8988T (cell line): ENCODE data around the gene LMBR1L.
"Not testable (repeated sequence)": the region's sequence is repeated elsewhere in the genome, so short reads cannot be mapped to it uniquely, and the experiment has no call there.

ENCODE experiments used
- DNase-seq: peaks from one replicate; pipeline ENCODE4 v3.0.0; 2011

LMBR1L gene, protein sequence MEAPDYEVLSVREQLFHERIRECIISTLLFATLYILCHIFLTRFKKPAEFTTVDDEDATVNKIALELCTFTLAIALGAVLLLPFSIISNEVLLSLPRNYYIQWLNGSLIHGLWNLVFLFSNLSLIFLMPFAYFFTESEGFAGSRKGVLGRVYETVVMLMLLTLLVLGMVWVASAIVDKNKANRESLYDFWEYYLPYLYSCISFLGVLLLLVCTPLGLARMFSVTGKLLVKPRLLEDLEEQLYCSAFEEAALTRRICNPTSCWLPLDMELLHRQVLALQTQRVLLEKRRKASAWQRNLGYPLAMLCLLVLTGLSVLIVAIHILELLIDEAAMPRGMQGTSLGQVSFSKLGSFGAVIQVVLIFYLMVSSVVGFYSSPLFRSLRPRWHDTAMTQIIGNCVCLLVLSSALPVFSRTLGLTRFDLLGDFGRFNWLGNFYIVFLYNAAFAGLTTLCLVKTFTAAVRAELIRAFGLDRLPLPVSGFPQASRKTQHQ

DNA sequence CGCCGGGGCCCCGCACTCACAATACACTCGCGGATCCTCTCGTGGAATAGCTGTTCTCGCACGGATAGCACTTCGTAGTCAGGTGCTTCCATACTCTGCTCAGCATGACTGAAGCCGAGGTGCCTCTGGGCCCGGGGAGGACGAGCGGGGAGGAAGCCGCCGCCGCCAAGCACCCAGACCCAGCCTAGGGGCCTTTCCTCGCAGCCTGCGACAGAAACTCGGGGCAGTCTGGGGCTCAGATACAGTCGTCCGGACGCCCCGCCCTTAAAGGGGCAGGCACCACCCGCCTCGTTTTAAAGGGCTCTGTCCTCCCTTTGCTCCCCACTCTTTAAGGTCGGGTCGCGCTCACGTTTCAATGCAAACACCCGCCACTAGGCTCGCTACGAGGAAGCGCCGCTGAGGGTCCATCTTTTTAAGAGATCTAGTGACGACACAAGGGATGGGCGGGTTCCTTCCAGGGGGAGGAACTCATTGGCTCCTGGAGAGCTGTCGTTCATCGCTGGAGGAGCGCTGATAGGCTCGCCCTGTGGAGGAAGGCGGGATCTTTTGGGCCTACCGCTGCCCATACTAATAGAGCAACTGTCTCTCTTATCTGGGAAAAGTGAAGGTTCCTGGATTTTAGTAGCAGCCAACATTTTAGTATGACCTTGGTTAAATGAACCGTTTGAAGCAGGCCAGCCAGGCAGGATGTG lies at the start of gene LMBR1L:
Gene LMBR1L, minus strand, starts transcription at position 384 of the 692 bp plus-strand sequence. Its CDS starts 292 bp downstream, at position 92.
- peak; percentile 88 for DNase-seq

DNA sequence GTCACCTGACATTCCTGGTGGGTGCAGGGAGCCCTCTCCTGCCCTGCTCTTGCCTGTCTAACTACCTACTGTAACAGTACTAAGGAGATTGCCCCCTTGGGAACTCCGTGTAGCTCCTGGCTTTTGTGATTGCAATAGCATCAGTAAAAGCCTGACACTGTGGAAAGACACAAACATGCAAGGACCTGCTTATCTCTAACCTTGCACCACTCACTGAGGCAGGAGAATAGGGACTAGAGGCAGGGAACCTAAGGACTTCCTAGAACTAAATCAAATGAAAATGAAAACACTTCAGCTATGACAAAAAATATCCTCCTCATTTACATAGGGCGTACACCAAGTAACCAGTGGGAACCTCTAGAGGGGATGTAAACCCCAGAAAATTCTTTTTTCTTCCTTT lies 49.8 kb upstream of the LMBR1L start:
- DNase-seq = no peak

DNA sequence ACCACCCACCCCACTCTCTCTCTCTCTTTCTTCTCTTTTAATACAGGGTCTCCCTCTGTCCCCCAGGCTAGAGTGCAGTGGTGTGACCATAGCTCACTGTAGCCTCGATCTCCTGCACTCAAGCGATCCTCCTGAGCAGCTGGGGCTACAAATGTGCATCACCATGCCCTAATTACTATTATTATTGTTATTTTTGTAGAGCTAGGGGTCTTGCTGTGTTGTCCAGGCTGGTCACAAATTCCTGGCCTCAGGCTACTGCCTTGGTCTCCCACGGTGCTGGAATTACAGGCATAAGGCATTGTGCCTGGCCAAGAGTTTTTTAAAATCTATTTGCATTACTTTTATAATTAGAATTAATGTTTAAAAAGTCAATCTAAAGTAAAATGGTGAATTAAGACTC lies 43.6 kb upstream of the LMBR1L start:
- no peak for DNase-seq

DNA sequence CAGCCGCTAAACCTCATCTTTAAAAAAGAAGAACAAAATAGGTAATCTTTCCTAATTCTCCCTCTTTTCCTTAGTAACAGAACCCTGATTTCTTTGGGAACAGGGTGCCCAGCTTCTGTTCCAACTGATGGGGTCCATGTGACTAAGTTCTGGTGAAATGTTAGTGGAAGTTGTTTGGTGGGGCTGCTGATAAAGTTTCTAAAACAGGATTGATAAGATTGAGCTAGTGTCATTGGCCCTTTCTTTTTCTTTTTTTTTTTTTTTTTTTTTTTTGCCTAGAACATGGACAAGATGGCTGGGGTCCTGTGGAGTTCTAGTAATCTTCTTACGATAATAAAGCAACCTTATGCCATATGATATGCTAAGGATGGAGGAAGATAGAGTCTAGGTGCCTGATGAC lies 36.7 kb upstream of the LMBR1L start:
- DNase-seq = no peak

DNA sequence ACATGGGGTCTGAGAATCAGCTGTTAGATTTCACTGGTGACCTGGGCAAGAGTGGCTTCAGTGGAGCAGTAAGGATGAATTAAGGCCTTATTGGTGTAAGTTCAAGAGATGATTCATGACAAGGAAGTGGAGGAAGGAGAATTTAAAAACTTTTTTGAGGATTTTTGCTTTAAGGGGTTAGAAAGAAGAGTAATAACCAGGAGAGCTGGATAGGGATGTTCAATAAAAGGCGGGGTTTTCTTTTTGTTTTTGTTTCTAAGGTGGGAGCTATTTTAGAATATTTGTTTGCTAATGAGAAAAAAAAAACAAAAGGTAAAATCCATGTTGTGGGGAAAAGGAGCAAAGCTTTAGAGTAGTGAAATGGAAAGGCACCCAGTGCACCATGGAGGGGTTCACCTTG lies 35.8 kb upstream of the LMBR1L start:
- DNase-seq = no peak

DNA sequence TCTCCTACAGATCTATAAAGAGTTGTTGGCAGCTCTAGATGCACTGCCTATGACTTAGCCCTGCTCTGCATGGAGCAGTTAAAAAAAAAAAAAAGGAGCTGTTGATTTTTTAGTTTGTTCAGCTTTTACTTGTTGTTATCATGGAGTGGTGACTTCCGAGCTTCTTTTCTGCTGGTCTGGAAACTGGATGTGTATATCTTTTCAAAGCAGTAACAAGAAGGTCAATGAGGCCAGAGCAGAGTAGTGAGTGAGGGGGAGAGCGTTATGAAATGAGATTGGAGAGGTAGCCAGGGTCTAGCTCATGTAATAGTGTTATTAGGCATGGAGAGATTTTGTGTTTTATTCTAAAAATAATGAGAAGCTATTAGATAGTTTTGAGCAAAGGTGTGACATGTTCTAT lies 33.7 kb upstream of the LMBR1L start:
- no peak for DNase-seq

DNA sequence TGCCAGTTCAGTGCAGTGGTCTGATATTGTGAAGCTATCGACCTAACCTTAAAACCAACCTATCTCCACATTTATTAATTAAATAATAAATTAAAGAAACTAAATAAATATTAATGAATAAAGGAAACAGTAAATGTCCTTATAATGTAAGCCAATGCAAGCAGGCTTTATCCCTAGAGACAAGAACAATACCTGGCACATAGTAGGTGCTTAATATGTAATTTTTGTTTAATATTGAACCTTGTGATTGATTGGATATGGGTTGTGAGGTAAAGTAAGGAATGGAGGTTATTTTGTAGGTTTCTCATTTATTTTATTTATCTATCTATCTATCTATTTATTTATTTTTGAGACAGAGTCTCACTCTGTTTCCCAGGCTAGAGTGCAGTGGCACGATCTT lies 28.4 kb upstream of the LMBR1L start:
- DNase-seq = no peak

DNA sequence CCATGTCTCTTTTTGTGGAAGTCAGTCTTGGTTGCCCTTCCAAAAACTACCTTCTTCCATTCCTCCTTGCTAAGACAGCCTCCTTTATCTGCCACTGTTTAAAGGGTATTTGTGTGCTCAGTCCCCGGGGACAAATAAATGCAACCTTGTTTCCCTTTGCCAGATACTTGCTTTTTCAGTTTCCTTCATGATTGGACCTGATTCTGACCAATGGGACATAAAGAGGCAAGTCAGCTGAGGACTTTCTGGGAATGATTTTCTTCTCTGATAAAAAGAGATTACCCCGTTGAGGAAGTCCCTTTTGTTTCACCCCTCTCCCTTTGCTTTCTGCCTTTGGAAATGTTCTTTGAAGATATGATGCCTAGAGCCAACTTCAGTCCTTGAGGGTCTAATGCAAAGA lies 27.9 kb upstream of the LMBR1L start:
- no peak for DNase-seq

DNA sequence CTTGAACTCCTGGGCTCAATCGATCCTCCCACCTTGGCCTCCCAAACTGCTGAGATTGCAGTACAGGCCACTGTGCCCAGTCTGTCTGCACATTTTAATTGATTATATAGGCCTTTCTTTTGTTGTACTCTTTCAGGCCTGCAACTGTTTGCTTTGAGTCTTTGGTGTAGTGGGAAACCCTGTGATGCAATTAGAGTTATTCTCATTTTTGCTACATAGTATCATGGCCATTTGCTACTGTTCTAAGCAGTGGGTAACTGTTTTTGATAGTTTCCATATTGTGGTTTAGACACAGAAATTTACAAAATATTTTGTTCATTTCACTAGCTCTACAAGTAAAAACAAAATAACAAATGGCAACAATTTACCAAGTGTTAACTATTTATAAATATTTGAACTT lies 26.8 kb upstream of the LMBR1L start:
- DNase-seq = no peak

DNA sequence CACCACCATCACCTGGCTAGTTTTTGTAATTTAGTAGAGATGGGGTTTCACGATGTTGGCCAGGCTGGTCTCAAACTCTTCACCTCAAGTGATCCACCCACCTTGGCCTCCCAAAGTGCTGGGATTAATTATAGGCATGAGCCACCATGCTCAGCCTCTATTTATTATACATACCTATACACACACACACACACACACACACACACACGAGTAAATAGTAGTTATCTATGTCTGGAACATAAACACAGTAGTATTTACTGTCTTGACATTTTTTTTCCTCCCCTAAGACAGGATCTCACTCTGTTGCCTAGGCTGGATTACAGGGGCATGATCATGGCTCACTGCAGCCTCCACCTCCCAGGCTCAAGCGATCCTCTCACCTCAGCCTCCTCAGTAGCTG lies 26.4 kb upstream of the LMBR1L start:
- DNase-seq = not testable (repeated sequence)

DNA sequence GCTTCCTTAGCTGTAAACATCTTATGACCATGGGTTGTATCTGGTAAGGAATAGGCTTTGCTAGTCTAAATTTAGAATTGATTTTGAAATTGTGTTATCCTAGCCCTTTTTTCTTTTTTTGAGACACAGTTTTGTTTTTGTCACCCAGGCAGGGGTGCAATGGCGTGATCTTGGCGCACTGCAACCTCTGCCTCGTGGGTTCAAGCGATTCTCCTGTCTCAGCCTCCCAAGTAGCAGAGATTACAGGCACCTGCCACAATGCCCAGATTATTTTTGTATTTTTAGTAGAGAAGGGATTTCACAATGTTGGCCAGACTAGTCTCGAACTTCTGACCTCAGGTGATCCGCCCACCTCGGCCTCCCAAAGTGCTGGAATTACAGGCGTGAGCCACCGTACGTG lies 22.9 kb upstream of the LMBR1L start:
- DNase-seq = no peak

DNA sequence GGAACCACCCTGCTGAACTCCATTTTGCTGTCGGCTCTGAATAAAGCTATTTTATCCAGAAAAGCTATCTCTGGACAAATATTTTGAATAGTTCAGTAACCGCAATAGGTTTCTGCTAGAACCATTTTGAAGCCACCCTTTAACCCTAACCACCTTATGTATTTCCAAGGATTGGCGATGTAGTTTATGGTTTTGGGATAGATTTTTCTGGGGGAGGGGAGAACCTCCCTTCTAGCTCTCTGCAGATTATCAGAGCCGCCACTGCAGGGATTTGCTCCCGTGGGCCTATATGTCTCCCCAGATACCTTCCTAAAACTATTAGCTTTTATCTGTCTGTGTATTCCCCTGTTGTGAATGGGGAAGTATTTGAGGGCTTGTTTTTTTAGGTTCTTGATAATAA lies 22.4 kb upstream of the LMBR1L start:
- DNase-seq = no peak

DNA sequence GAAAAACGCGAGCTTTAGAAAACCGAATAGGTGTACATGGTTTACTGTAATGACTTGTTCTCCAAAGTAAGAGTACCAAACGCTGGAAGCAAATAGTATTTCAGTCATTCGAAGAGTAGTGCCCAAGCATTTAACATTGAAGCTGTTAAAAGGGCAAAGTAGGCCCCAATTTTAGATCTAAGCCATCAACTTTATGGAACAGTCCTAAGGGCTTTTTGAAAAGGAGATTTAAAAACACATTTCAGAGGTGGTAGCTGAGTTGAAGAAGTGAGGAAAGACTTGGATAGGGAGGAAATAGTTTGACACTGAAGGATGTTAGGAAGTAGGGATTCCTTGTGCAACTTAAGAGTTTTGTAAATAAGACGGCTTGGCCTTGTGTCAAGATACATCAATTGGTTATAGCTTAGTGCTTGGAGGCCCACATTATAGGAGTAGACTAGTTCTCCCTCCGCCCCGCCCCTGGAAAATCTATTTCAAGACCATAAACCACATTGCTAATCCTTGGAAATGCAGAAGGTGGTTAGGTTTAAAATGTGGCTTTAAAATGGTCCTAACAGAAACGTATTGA lies 21.3 kb upstream of the LMBR1L start:
- no peak for DNase-seq

DNA sequence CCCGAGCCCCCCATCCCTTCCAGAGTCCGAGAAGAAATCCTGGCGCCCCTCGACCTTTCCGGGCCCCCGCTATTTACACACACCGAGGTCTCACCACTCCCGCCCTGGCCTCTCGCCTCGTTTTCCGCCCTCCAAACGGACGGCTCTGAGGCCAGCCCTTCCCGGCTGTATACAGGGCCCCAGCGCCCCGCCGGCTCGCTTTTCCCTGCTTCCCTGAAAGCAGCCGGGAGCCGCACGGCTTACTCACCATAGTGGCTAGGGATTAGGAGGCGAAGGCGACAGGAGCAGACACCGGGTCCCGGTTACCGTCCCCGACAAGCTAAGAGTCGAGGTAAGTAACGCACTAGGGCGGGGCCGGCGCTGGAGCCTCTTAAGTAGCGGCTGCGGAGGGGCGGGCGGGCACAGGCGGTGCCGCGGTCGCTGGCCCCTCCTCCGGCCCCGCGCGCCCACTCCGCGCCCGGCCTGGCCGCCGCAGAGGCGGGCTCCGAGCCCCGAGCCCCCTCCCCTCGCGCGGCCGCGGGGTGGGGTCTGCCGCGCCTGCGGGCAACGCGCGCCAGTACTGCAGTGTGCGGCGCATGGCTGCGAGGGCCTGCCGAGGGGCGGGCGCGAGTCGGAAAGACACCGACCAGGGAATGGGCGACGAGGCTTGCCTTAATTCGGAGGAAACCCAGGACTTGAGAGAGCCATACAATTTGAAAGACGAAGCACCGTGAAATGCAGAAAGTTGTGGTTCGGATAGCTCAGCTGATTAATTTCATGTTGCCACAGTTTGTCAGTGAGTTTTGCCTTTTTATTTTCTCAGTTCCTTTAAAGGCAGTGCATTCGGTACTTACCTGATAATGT lies 20.6 kb upstream of the LMBR1L start, which contains the start of gene TUBA1B:
Gene TUBA1B, minus strand, starts transcription at position 345 of the 843 bp plus-strand sequence. Its CDS starts 95 bp downstream, at position 250.
- peak; percentile 77 for DNase-seq

DNA sequence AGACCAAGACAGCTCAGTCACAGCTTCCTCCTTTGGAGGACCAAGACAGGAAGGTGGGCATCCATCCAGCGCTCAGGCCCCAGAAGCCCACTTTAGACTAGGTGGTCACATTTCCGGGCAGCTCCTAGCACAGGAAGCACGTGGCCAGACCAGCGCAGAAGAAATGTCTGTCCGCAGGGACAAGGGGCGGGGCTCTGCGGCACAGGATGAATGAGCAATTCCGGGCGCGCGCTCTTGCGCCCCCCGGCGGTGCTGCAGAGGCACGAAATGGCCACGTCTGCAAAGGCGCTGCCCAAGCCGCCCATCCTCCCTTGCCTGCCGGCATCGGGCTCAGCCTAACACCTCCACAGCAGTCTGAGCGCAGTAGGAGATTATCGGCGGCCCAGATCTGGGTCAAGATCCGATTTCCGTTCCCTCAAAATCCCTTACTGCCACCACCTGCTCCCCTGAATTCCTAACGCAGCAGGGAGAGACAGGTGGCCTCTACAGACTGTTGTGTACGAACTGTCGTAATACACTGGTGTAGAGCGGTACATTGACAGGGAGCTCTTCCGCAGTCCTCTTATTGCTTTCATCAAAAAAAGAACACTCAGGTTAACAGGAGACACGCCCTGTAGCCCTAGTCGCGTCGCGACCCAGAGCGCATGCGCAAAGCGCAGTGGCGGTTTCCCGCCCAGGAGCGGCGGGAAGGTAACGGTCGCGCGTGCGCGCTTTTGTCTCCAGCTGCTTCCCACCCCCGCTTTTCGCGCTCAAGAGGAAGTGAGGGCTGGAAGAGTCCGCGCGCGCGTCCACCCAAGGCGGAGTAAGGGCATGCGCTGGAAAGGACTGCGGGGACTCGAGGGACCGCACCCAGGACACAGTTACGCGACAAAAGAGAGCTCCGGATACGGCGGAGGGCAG lies 19.8 kb upstream of the LMBR1L start:
- peak; percentile 67 for DNase-seq

DNA sequence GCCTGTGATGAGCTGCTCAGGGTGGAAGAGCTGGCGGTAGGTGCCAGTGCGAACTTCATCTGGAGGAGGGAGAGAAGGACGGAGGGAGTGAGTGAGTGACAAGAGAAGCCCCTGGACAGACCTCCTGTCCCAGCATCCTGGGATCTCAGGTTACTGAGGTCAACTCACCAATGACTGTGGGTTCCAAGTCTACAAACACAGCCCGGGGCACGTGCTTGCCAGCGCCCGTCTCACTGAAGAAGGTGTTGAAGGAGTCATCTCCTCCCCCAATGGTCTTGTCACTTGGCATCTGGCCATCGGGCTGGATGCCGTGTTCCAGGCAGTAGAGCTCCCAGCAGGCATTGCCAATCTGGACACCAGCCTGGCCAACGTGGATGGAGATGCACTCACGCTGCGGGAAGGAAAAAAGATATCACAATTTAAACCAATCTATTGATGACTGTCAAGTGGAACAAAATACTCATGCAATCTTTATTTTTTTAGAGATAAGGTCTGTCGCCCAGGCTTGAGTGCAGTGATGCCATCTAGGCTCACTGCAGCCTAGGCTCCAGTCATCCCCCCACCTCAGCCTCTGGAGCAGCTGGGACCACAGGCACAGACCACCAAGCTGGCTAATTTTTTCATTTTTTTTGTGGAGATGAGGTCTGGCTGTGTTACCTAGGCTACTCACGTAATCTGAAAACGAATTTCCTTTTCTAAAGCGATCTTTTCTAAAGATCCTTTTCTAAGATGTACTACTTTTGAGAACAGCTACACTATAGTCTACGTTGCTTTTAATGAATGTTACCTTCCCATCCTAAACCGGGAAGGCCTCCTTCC lies 18.9 kb upstream of the LMBR1L start:
- no peak for DNase-seq

DNA sequence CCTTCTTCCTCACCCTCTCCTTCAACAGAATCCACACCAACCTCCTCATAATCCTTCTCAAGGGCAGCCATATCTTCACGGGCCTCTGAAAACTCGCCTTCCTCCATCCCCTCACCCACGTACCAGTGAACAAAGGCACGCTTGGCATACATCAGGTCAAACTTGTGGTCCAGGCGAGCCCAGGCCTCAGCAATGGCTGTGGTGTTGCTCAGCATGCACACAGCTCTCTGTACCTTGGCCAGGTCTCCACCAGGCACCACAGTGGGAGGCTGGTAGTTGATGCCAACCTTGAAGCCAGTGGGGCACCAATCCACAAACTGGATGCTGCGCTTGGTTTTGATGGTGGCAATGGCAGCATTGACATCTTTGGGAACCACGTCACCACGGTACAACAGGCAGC lies 17.3 kb upstream of the LMBR1L start:
- DNase-seq = not testable (repeated sequence)

DNA sequence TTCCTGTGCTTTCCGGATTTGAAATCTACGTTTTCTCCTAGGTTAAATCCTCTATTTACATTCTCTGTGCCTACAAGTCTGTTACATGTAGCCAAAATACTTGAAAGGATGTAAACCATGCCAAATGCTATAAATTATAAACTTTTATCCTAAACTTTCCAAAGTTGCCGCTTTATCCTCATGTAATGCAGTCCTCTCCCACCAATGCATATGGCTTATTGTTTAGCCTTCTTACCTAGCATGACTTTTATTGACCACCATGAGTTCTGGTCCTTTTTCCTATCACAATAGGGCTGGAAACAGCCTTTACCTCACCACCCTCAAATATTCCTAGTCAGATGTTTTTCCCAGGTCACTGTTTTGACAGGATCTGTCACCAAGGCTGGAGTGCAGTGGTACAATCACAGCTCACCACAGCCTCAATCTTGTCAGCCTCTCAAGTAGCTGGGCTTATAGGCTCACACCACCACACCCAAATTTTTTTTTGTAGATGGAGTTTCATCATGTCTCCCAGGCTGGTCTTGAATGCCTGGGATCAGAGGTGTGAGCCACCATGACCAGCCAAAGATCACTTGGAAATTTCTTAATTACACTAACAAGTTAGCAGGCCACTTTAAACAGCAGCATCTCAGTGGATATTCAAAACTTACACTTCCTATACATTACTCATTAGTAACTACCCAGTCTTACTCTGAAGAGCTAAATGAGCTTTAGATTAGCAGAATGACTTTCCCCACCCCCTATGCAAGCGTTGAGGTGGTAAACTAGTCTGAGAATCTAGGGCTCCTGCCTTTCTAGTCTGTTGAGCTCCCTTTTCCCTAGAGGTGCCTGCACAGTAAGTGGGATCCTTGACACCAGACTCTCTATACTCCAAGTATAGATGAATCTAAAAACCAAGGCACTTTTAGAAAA lies 16.5 kb upstream of the LMBR1L start:
- no peak for DNase-seq

DNA sequence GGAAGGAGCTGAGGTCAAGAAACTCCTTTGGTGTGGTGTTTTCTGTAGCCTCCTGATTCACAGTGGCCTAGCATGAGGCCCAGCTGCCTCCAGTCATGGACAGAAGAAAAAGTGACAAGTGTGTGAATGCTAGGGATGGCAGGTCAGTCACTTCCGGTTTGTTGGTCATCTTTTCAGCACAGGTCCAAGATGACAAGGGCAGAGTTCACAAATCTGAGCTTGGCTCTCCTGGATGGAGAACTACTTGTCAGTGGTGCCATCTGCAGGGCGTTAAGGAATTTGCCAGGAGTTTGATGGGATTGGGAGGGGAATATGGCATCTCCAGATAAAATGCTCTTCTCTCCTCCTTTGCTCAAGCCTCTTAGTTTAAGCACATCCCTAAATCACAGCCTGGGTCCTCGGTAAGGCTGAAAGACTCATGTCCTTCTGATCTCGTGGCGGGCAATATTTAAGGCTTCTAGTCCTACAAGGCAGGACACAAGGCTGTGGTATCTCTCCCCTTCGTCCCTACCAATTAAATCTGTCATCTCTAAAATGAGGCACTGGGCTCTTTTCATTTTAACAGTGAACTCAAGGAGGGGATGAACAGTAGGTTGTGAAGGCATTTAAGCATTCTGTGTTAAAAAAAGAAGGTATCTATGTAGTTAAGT lies 10.5 kb upstream of the LMBR1L start:
- DNase-seq = no peak
